Neural cell (in vitro differentiated cells): ENCODE measurements around the gene GNG4. TPM values are rescaled to one million over a fixed set of nuclear protein-coding genes. Genes with fewer than 3 reads are reported as not detected.

Experiments
- H2AFZ ChIP-seq: fragments of 200-600, 300-800 bp; sonication (generic), shearing (Covaris generic); 2 replicates; pipeline ENCODE4 v1.6.0; 2014; ENCODE audit warnings: low read depth, mild to moderate bottlenecking, antibody characterized with exemption, low read length, moderate library complexity
- H3F3A ChIP-seq: fragments of 200-600 bp; shearing (Covaris generic); 2 replicates; pipeline ENCODE4 v1.6.1; 2016; ENCODE audit warnings: mild to moderate bottlenecking, moderate library complexity, mixed read lengths, antibody characterized with exemption, low read length; ENCODE audit not compliant: insufficient read depth, poor library complexity, severe bottlenecking
- H3K27ac ChIP-seq: fragments of 200-600, 300-800 bp; sonication (generic), shearing (Covaris generic); 2 replicates; pipeline ENCODE4 v1.5.1; 2014; ENCODE audit warnings: mild to moderate bottlenecking, low read length, moderate library complexity
- H3K27me3 ChIP-seq: fragments of 300-800, 200-600 bp; sonication (generic), shearing (Covaris generic); 2 replicates; pipeline ENCODE4 v1.6.0; 2014; ENCODE audit warnings: mild to moderate bottlenecking, low read depth, low read length, moderate library complexity; ENCODE audit not compliant: insufficient read depth
- H3K36me3 ChIP-seq: fragments of 300-800, 200-600 bp; sonication (generic), shearing (Covaris generic); 2 replicates; pipeline ENCODE4 v1.5.1; 2014; ENCODE audit warnings: mild to moderate bottlenecking, antibody characterized with exemption, low read length, moderate library complexity; ENCODE audit not compliant: insufficient read depth
- H3K4me2 ChIP-seq: fragments of 300-800, 200-600 bp; sonication (generic), shearing (Covaris generic); 2 replicates; pipeline ENCODE4 v1.6.0; 2014; ENCODE audit warnings: mild to moderate bottlenecking, low read length
- H3K4me3 ChIP-seq: fragments of 300-800, 200-600 bp; sonication (generic), shearing (Covaris generic); 2 replicates; pipeline ENCODE4 v1.5.1; 2014; ENCODE audit warnings: mild to moderate bottlenecking, low read length, moderate library complexity
- H3K79me2 ChIP-seq: fragments of 200-600 bp; shearing (Covaris generic); replicated peaks from 2 replicates; pipeline ENCODE4 v1.6.0; 2014; ENCODE audit warnings: mild to moderate bottlenecking, low read length, moderate library complexity; ENCODE audit not compliant: insufficient read depth
- H3K9ac ChIP-seq: fragments of 300-800, 200-600 bp; sonication (generic), shearing (Covaris generic); 2 replicates; pipeline ENCODE4 v1.6.1; 2016; ENCODE audit warnings: mild to moderate bottlenecking, low read length, mixed read lengths
- H3K9me2 ChIP-seq: fragments of 200-600 bp; shearing (Covaris generic); 2 replicates; pipeline ENCODE4 v1.6.1; 2016; ENCODE audit warnings: mild to moderate bottlenecking, low read length, mixed read lengths; ENCODE audit not compliant: insufficient read depth
- H3K9me3 ChIP-seq: fragments of 200-600, 300-800 bp; sonication (generic), shearing (Covaris generic); 2 replicates; pipeline ENCODE4 v1.6.1; 2016; ENCODE audit warnings: mild to moderate bottlenecking, mixed run types, low read length, moderate library complexity, mixed read lengths
- H4K20me1 ChIP-seq: fragments of 200-600 bp; shearing (Covaris generic); 2 replicates; pipeline ENCODE4 v1.6.1; 2016; ENCODE audit warnings: mild to moderate bottlenecking, mixed run types; ENCODE audit not compliant: insufficient read depth
- CTCF ChIP-seq: fragments of 450-650 bp; IDR thresholded peaks from 2 replicates; pipeline ENCODE4 v1.5.1; 2014; ENCODE audit warnings: antibody characterized with exemption, mild to moderate bottlenecking, moderate library complexity; ENCODE audit not compliant: poor library complexity, severe bottlenecking
- EP300 ChIP-seq: fragments of 450-650 bp; conservative IDR thresholded peaks from 2 replicates; pipeline ENCODE4 v1.6.1; 2014; ENCODE audit warnings: antibody characterized with exemption, mild to moderate bottlenecking, moderate library complexity; ENCODE audit not compliant: poor library complexity, severe bottlenecking
- EZH2 ChIP-seq: fragments of 200-600, 300-800 bp; shearing (Covaris generic), sonication (generic); IDR thresholded peaks from 2 replicates; pipeline ENCODE4 v1.6.1; 2014; ENCODE audit warnings: antibody characterized with exemption, low read length, borderline replicate concordance, mild to moderate bottlenecking; ENCODE audit not compliant: insufficient read depth, poor library complexity, severe bottlenecking
- MXI1 ChIP-seq: fragments of 450-650 bp; conservative IDR thresholded peaks from 2 replicates; pipeline ENCODE4 v1.6.1; 2014; ENCODE audit warnings: antibody characterized with exemption, mild to moderate bottlenecking; ENCODE audit not compliant: poor library complexity, severe bottlenecking
- POLR2AphosphoS5 ChIP-seq: IDR thresholded peaks from 2 replicates; pipeline ENCODE4 v1.6.1; 2012
- RAD21 ChIP-seq: fragments of 450-650 bp; conservative IDR thresholded peaks from 2 replicates; pipeline ENCODE4 v1.6.1; 2014; ENCODE audit warnings: antibody characterized with exemption, mild to moderate bottlenecking, moderate library complexity
- SMC3 ChIP-seq: fragments of 450-650 bp; conservative IDR thresholded peaks from 2 replicates; pipeline ENCODE4 v1.6.1; 2014; ENCODE audit warnings: antibody characterized with exemption, mild to moderate bottlenecking, moderate library complexity; ENCODE audit not compliant: poor library complexity
- TAF1 ChIP-seq: IDR thresholded peaks from 2 replicates; pipeline ENCODE4 v1.6.1; 2012; ENCODE audit warnings: low read depth
- polyA plus RNA-seq: library from polyadenylated mRNA; depleted of rRNA; stranded (reverse); fragments of >200 nt; gene quantifications from 2 replicates; pipeline ENCODE4 v1.2.3, GENCODE V29; 2014
- TF ChIP-seq, protein P1 (sequence below): IDR thresholded peaks from 2 replicates; pipeline ENCODE4 v1.6.1; 2012; ENCODE audit warnings: borderline replicate concordance

GNG4 gene
- polyA plus RNA-seq, 1 donor from 2014 or later = 63.2 TPM

DNA sequence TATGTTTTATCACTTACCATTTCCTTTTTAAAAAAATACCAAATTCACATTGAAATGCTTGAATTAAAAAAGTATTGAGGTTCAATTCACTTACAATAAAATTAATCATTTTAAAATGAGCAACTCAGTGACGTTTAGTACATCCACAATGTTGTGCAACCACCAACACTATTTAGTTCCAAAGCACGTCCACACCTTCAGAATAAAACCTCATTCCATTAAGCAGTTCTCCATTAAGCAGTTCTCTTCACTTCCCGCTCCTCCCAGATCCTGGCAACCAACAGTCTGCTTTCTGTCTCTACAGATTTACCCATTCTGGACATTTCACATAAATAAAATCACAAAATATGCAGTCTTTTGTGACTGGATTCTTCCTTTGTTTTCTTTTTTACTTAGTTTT lies 41.3 kb downstream of the GNG4 start:
- TF ChIP-seq SMC3 (no peak), MXI1 (no peak), EZH2 (no peak), RAD21 (no peak), POLR2AphosphoS5 (no peak), CTCF (no peak), TAF1 (no peak), EP300 (no peak)
- TF ChIP-seq, protein P1, sequence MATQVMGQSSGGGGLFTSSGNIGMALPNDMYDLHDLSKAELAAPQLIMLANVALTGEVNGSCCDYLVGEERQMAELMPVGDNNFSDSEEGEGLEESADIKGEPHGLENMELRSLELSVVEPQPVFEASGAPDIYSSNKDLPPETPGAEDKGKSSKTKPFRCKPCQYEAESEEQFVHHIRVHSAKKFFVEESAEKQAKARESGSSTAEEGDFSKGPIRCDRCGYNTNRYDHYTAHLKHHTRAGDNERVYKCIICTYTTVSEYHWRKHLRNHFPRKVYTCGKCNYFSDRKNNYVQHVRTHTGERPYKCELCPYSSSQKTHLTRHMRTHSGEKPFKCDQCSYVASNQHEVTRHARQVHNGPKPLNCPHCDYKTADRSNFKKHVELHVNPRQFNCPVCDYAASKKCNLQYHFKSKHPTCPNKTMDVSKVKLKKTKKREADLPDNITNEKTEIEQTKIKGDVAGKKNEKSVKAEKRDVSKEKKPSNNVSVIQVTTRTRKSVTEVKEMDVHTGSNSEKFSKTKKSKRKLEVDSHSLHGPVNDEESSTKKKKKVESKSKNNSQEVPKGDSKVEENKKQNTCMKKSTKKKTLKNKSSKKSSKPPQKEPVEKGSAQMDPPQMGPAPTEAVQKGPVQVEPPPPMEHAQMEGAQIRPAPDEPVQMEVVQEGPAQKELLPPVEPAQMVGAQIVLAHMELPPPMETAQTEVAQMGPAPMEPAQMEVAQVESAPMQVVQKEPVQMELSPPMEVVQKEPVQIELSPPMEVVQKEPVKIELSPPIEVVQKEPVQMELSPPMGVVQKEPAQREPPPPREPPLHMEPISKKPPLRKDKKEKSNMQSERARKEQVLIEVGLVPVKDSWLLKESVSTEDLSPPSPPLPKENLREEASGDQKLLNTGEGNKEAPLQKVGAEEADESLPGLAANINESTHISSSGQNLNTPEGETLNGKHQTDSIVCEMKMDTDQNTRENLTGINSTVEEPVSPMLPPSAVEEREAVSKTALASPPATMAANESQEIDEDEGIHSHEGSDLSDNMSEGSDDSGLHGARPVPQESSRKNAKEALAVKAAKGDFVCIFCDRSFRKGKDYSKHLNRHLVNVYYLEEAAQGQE = no peak
- H4K20me1 ChIP-seq = no peaks in the 10 kb centered on the region
- peaks cover 3% of the 10 kb centered on the region for H3K79me2 ChIP-seq
- H2AFZ ChIP-seq = no peak overlapping the region
- no peaks in the 10 kb centered on the region for H3K27me3 ChIP-seq
- H3K9me2 ChIP-seq = no peaks in the 10 kb centered on the region
- H3K9ac ChIP-seq = no peak overlapping the region
- no peaks in the 10 kb centered on the region for H3F3A ChIP-seq
- H3K4me2 ChIP-seq = no peak overlapping the region
- H3K4me3 ChIP-seq = no peak overlapping the region
- H3K27ac ChIP-seq = no peak overlapping the region
- no peaks in the 10 kb centered on the region for H3K9me3 ChIP-seq
- no peaks in the 10 kb centered on the region for H3K36me3 ChIP-seq

DNA sequence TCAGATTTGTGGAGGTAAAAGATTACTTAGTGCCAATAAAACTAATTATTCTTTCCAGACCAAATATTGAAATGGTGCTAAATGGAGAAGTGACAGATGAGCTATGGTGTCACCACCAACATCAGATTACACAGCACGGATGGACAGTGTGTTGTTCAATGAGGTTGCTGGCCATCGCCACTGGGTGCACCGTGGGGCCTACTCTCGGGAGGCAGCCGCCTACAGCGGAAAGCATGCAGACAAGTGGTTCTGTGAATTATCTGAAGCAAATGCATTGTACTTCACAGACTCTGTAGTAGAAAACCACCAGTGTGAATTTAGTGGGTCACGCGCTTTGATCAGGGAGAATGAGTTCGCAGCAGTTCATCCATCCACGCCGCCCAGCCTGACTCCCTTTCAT lies 42.3 kb downstream of the GNG4 start:
- no peak overlapping the region for H3K9ac ChIP-seq
- H3K27me3 ChIP-seq = no peaks in the 10 kb centered on the region
- H3K9me2 ChIP-seq = no peaks in the 10 kb centered on the region
- no peak overlapping the region for H3K4me3 ChIP-seq
- H3K4me2 ChIP-seq = no peak overlapping the region
- H4K20me1 ChIP-seq = no peaks in the 10 kb centered on the region
- no peak overlapping the region for H3K27ac ChIP-seq
- peaks cover 3% of the 10 kb centered on the region for H3K79me2 ChIP-seq
- no peaks in the 10 kb centered on the region for H3F3A ChIP-seq
- no peaks in the 10 kb centered on the region for H3K36me3 ChIP-seq
- TF ChIP-seq CTCF = no peak
- TF ChIP-seq, protein P1 = no peak
- no peak for TF ChIP-seq SMC3
- no peak for TF ChIP-seq POLR2AphosphoS5
- TF ChIP-seq EP300 = no peak
- TF ChIP-seq MXI1 = no peak
- TF ChIP-seq RAD21 = no peak
- no peak overlapping the region for H2AFZ ChIP-seq
- no peaks in the 10 kb centered on the region for H3K9me3 ChIP-seq
